ENCODE results near the gene ATG2B.

The ATG2B gene

GRCh38 chr14:96303981-96304380 lies 59.2 kb downstream of the ATG2B start:
- Histone ChIP-seq H3K27ac (ENCODE audit: low read depth, low read length, poor library complexity, severe bottlenecking) (peak overlapping the region; percentile 2), H3K36me3 (ENCODE audit: insufficient read depth, low read length) (peaks cover 49% of the 10 kb centered on the region), H2AFZ (ENCODE audit: low read length) (no peak overlapping the region), H3K4me1 (ENCODE audit: insufficient read depth, low read length, severe bottlenecking) (peaks cover 11% of the 10 kb centered on the region), H3F3A (ENCODE audit: insufficient read depth, low read length) (no peaks in the 10 kb centered on the region), H3K79me2 (ENCODE audit: insufficient read depth, low read length) (no peaks in the 10 kb centered on the region), H3K4me3 (ENCODE audit: low read depth, low read length, poor library complexity, severe bottlenecking) (no peak overlapping the region), H3K9ac (ENCODE audit: low read length) (no peak overlapping the region), H3K4me2 (ENCODE audit: low read length) (no peak overlapping the region), H3K27me3 (ENCODE audit: insufficient read depth, low read length) (no peaks in the 10 kb centered on the region), H4K20me1 (ENCODE audit: insufficient read depth, low read length) (no peaks in the 10 kb centered on the region), H3K9me3 (ENCODE audit: low read length) (no peaks in the 10 kb centered on the region), H3K9me2 (ENCODE audit: low read depth, low read length) (no peaks in the 10 kb centered on the region)
- TF ChIP-seq EZH2 (IDR thresholded peaks at IDR 0.05; ENCODE audit: borderline replicate concordance, low read length): no peak
- TF ChIP-seq CTCF (IDR thresholded peaks at IDR 0.05; ENCODE audit: low read length): no peak

GRCh38 chr14:96299441-96299840 lies 63.7 kb downstream of the ATG2B start:
- Histone ChIP-seq H3K9me3 (ENCODE audit: low read length) (no peaks in the 10 kb centered on the region), H2AFZ (ENCODE audit: low read length) (no peak overlapping the region), H3K79me2 (ENCODE audit: insufficient read depth, low read length) (no peaks in the 10 kb centered on the region), H3K4me2 (ENCODE audit: low read length) (no peak overlapping the region), H3K27me3 (ENCODE audit: insufficient read depth, low read length) (no peaks in the 10 kb centered on the region), H4K20me1 (ENCODE audit: insufficient read depth, low read length) (no peaks in the 10 kb centered on the region), H3K27ac (ENCODE audit: low read depth, low read length, poor library complexity, severe bottlenecking) (no peak overlapping the region), H3F3A (ENCODE audit: insufficient read depth, low read length) (no peaks in the 10 kb centered on the region), H3K36me3 (ENCODE audit: insufficient read depth, low read length) (peaks cover 28% of the 10 kb centered on the region; the same call in 1 of the 2 replicates), H3K9me2 (ENCODE audit: low read depth, low read length) (no peaks in the 10 kb centered on the region), H3K4me3 (ENCODE audit: low read depth, low read length, poor library complexity, severe bottlenecking) (no peak overlapping the region), H3K4me1 (ENCODE audit: insufficient read depth, low read length, severe bottlenecking) (peaks cover 7% of the 10 kb centered on the region), H3K9ac (ENCODE audit: low read length) (no peak overlapping the region)
- TF ChIP-seq EZH2 (IDR thresholded peaks at IDR 0.05; ENCODE audit: borderline replicate concordance, low read length): no peak
- TF ChIP-seq CTCF (IDR thresholded peaks at IDR 0.05; ENCODE audit: low read length): no peak

- no peaks in the 10 kb centered on the region for H3K9me2 ChIP-seq (ENCODE audit: low read depth, low read length)
- no peaks in the 10 kb centered on the region for H3K4me1 ChIP-seq (ENCODE audit: insufficient read depth, low read length, severe bottlenecking)
- H3K27me3 ChIP-seq (ENCODE audit: insufficient read depth, low read length): no peaks in the 10 kb centered on the region
- no peak overlapping the region for H3K27ac ChIP-seq (ENCODE audit: low read depth, low read length, poor library complexity, severe bottlenecking)
- H3K9me3 ChIP-seq (ENCODE audit: low read length): no peaks in the 10 kb centered on the region
- H4K20me1 ChIP-seq (ENCODE audit: insufficient read depth, low read length): no peaks in the 10 kb centered on the region
- no peak overlapping the region for H3K9ac ChIP-seq (ENCODE audit: low read length)
- H3K79me2 ChIP-seq (ENCODE audit: insufficient read depth, low read length): no peaks in the 10 kb centered on the region
- H3K36me3 ChIP-seq (ENCODE audit: insufficient read depth, low read length): peaks cover 29% of the 10 kb centered on the region; the same call in 1 of the 2 replicates
- no peak overlapping the region for H3K4me3 ChIP-seq (ENCODE audit: low read depth, low read length, poor library complexity, severe bottlenecking)
- H3F3A ChIP-seq (ENCODE audit: insufficient read depth, low read length): no peaks in the 10 kb centered on the region
- H2AFZ ChIP-seq (ENCODE audit: low read length): no peak overlapping the region
- TF ChIP-seq CTCF (IDR thresholded peaks at IDR 0.05; ENCODE audit: low read length) (no peak), EZH2 (IDR thresholded peaks at IDR 0.05; ENCODE audit: borderline replicate concordance, low read length) (no peak)
- H3K4me2 ChIP-seq (ENCODE audit: low read length): no peak overlapping the region
Measured at GRCh38 chr14:96297997-96298515, 65.1 kb downstream of the ATG2B start.

Measured in OCI-LY1 (cell line).